ENCODE data around the gene CARF. TPM values are rescaled to one million over a fixed set of nuclear protein-coding genes. Genes with fewer than 3 reads are reported as not detected.

CARF gene
- total and polyA plus RNA-seq, 2 of the 13 experiments (the other 11 are each of a cell fraction or from before 2014, with no cell fraction given), result 3.0 to 5.4 TPM

DNA sequence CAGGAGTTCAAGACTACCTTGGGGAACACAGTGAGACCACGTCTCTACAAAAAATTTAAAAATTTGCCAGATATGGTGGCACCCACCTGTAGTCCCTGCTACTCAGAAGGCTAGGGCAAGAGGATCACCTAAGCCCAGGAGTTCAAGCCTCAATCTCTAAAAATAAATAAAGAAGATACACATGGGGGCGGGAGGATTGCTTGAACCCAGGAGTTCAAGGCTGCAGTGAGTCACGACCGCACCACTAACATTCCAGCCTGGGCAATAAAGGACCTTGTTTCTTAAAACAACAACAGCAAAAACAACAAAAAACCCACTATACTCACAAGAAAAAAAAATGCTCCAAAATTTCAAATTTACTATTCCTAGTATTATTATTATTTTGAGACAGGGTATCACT, 30.5 kb upstream of the CARF start (continued):
- peak; percentile 91 for TF ChIP-seq FOSL2 (CRISPR knock-in tag; IDR thresholded peaks at IDR 0.05)
- peak; percentile 60 for TF ChIP-seq HNF4A (CRISPR knock-in tag; IDR thresholded peaks at IDR 0.05)
- TF ChIP-seq KDM3A (CRISPR knock-in tag; IDR thresholded peaks at IDR 0.05; ENCODE audit: low read depth), result 0 out of 2 replicates have a peak, but pooled peaks have one; percentile 31
- peak; percentile 90 for TF ChIP-seq GFI1 (CRISPR knock-in tag; IDR thresholded peaks at IDR 0.05; ENCODE audit: borderline replicate concordance)
- TF ChIP-seq ZFP82 (CRISPR knock-in tag; IDR thresholded peaks at IDR 0.05; ENCODE audit: borderline replicate concordance), result 0 out of 2 replicates have a peak, but pooled peaks have one; percentile 42
- 0 out of 2 replicates have a peak, but pooled peaks have one; percentile 32 for TF ChIP-seq FOXK2 (IDR thresholded peaks at IDR 0.05)
- peak; percentile 84 for TF ChIP-seq TEAD3 (CRISPR knock-in tag; optimal IDR thresholded peaks at IDR 0.05; ENCODE audit: borderline replicate concordance)
- peak; percentile 66 for TF ChIP-seq FOXA3 (CRISPR knock-in tag; IDR thresholded peaks at IDR 0.05)
- TF ChIP-seq HDAC2 (CRISPR knock-in tag; IDR thresholded peaks at IDR 0.05), result peak; percentile 44; the same call in 1 of the 2 replicates
- 0 out of 2 replicates have a peak, but pooled peaks have one; percentile 34 for TF ChIP-seq HOXA3 (CRISPR knock-in tag; IDR thresholded peaks at IDR 0.05)
- TF ChIP-seq ZMYM2 (CRISPR knock-in tag; IDR thresholded peaks at IDR 0.05), result 0 out of 2 replicates have a peak, but pooled peaks have one; percentile 39
- peak; percentile 82 for TF ChIP-seq FOXP4 (CRISPR knock-in tag; IDR thresholded peaks at IDR 0.05)
- TF ChIP-seq DPF2 (CRISPR knock-in tag; IDR thresholded peaks at IDR 0.05; ENCODE audit: borderline replicate concordance, low read depth), result peak; percentile 53; the same call in 1 of the 2 replicates
- TF ChIP-seq ZNF329 (CRISPR knock-in tag; IDR thresholded peaks at IDR 0.05; ENCODE audit: low read depth), result no peak
- TF ChIP-seq ZNF569 (CRISPR knock-in tag; IDR thresholded peaks at IDR 0.05; ENCODE audit: borderline replicate concordance), result no peak
- no peak for TF ChIP-seq SNAPC5 (CRISPR knock-in tag; IDR thresholded peaks at IDR 0.05; ENCODE audit: borderline replicate concordance)

Data from HepG2 (cell line).